Uterus (tissue), 4 donors: ENCODE measurements around the gene CLEC9A. TPM values are rescaled to one million over a fixed set of nuclear protein-coding genes. Genes with fewer than 3 reads are reported as not detected.

Experiments used
- DNase-seq, 2 donors: peaks; one replicate each; pipeline ENCODE4 v3.0.0-alpha.2; 2019 to 2020
- H3K27ac ChIP-seq, 2 donors: fragments of 200-600 bp; sonication (generic); 1 replicate in 1 of 2; 2 replicates in 1 of 2; pipeline ENCODE4 v1.5.1; 2016 to 2018
- H3K27me3 ChIP-seq, 2 donors: fragments of 200-600 bp; sonication (generic); one replicate each; pipeline ENCODE4 v1.5.1; 2018 to 2019; ENCODE audit warnings: control low read depth in 1 of 2
- H3K36me3 ChIP-seq, 2 donors: fragments of 200-600 bp; sonication (generic); one replicate each; pipeline ENCODE4 v1.5.1; 2019; ENCODE audit warnings: control low read depth in 1 of 2
- H3K4me1 ChIP-seq, 2 donors: fragments of 200-600 bp; sonication (generic); one replicate each; pipeline ENCODE4 v1.5.1; 2018 to 2019; ENCODE audit warnings: control low read depth in 1 of 2
- H3K4me3 ChIP-seq, 2 donors: fragments of 200-600 bp; sonication (generic); 1 replicate in 1 of 2; 2 replicates in 1 of 2; pipeline ENCODE4 v1.5.1; 2018 to 2019; ENCODE audit warnings: mild to moderate bottlenecking in 1 of 2
- H3K9me3 ChIP-seq, 2 donors: fragments of 200-600 bp; sonication (generic); one replicate each; pipeline ENCODE4 v1.5.1; 2019; ENCODE audit warnings: control low read depth in 1 of 2
- CTCF ChIP-seq, 4 experiments: fragments of 200-600 bp in 2 of 4; fragments of 450-650 bp in 2 of 4; sonication (generic) in 2 of 4; IDR thresholded peaks; one replicate each; pipeline ENCODE4 v1.5.1; 2016 to 2019; ENCODE audit warnings: antibody characterized with exemption in 4 of 4, mild to moderate bottlenecking in 2 of 4, moderate library complexity in 1 of 4
- POLR2A ChIP-seq, 2 donors: fragments of 450-650 bp; IDR thresholded peaks; one replicate each; pipeline ENCODE4 v1.6.1; 2016; ENCODE audit warnings: antibody characterized with exemption in 2 of 2, mild to moderate bottlenecking in 1 of 2, moderate library complexity in 1 of 2
- intact Hi-C: fragments of 100-400 bp; cut with DNase I; formaldehyde crosslinking; loops from one replicate; pipeline ENCODE4 v1.15.1; 2023; ENCODE audit warnings: low total_unique reads
- total RNA-seq, 4 donors: library from RNA; depleted of rRNA in 3 of 4; stranded (reverse); fragments of >200 nt in 3 of 4; gene quantifications; one replicate each; pipeline versions ENCODE4 v1.1.0 to v1.2.4, GENCODE V29; 2014 to 2023
- donor health status: DM: yes; HTN: yes; CAD: no.

CLEC9A gene
- total RNA-seq, 4 donors from 2014 or later = 0.90 TPM; not detected in 3

- TF ChIP-seq CTCF (IDR thresholded peaks at IDR 0.05) (no peak), POLR2A (IDR thresholded peaks at IDR 0.05) (no peak)
- no peak overlapping the region for H3K4me3 ChIP-seq
- H3K27me3 ChIP-seq = no peaks in the 10 kb centered on the region
- intact Hi-C loops = no loop called here
- DNase-seq = no peak
- H3K4me1 ChIP-seq = no peaks in the 10 kb centered on the region
- H3K27ac ChIP-seq = peak overlapping the region in 1 of 2 donors; percentile 87
- H3K9me3 ChIP-seq = no peaks in the 10 kb centered on the region
- no peaks in the 10 kb centered on the region for H3K36me3 ChIP-seq
Measured at GRCh38 chr12:10070380-10070779, 39.9 kb downstream of the CLEC9A start.

- H3K4me1 ChIP-seq = no peaks in the 10 kb centered on the region
- no peak overlapping the region for H3K4me3 ChIP-seq
- intact Hi-C loops = no loop called here
- no peak for DNase-seq
- no peak overlapping the region for H3K27ac ChIP-seq
- TF ChIP-seq CTCF (IDR thresholded peaks at IDR 0.05) = no peak
- no peak for TF ChIP-seq POLR2A (IDR thresholded peaks at IDR 0.05)
- no peaks in the 10 kb centered on the region for H3K9me3 ChIP-seq
- H3K27me3 ChIP-seq = no peaks in the 10 kb centered on the region
- H3K36me3 ChIP-seq = no peaks in the 10 kb centered on the region
Measured at GRCh38 chr12:10072131-10072530, 41.6 kb downstream of the CLEC9A start.

- no peak for DNase-seq
- Histone ChIP-seq H3K27ac (no peak overlapping the region), H3K36me3 (no peaks in the 10 kb centered on the region), H3K9me3 (no peaks in the 10 kb centered on the region), H3K4me1 (no peaks in the 10 kb centered on the region), H3K4me3 (no peak overlapping the region), H3K27me3 (no peaks in the 10 kb centered on the region)
- TF ChIP-seq POLR2A (IDR thresholded peaks at IDR 0.05) = no peak
- intact Hi-C loops = no loop called here
Measured at GRCh38 chr12:10073261-10073660, 42.8 kb downstream of the CLEC9A start.

- no peaks in the 10 kb centered on the region for H3K27me3 ChIP-seq
- peak overlapping the region in 1 of 2 donors; percentile 12 for H3K27ac ChIP-seq
- H3K9me3 ChIP-seq = no peaks in the 10 kb centered on the region
- no peaks in the 10 kb centered on the region for H3K36me3 ChIP-seq
- no peaks in the 10 kb centered on the region for H3K4me1 ChIP-seq
- intact Hi-C loops = no loop called here
- no peak for TF ChIP-seq POLR2A (IDR thresholded peaks at IDR 0.05)
- no peak for TF ChIP-seq CTCF (IDR thresholded peaks at IDR 0.05)
- DNase-seq = no peak
- H3K4me3 ChIP-seq = no peak overlapping the region
Measured at GRCh38 chr12:10075451-10075850, 45.0 kb downstream of the CLEC9A start.

- H3K9me3 ChIP-seq = peaks cover 0 to 4% of the 10 kb centered on the region in 2 donors
- no peak overlapping the region for H3K4me3 ChIP-seq
- no peak for TF ChIP-seq POLR2A (IDR thresholded peaks at IDR 0.05)
- TF ChIP-seq CTCF (IDR thresholded peaks at IDR 0.05) = no peak
- no peaks in the 10 kb centered on the region for H3K36me3 ChIP-seq
- no peaks in the 10 kb centered on the region for H3K4me1 ChIP-seq
- H3K27ac ChIP-seq = no peak overlapping the region
- no peaks in the 10 kb centered on the region for H3K27me3 ChIP-seq
- intact Hi-C loops = no loop called here
- no peak for DNase-seq
Measured at GRCh38 chr12:10082117-10082874, 51.8 kb downstream of the CLEC9A start.
